SKM-1 (cell line): ENCODE data around the gene LRP1B.

Source experiments
- DNase-seq: peaks from one replicate; lab custom pipeline; 2025; ENCODE audit not compliant: unreplicated experiment; lab: John Stamatoyannopoulos, UW

Gene LRP1B

DNA sequence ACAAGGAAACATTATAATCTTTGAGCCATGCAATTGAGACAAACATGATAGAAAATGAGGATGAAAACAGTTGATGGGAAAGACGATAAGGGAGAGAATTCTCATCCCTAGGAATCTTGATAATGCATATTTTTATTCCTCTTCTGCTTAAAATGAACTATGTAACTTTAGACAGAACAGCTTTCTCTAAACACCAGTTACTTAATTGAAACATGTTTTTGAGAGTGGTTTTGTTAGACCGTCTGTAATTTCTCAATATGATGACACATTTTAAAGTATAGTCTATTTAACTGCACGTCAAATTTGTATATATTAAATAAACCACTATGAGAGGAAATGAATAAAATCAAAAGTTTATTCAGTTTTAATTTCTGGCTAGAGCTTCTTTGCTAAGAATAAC is 1896.7 kb downstream of the LRP1B start:
- DNase-seq = no peak

DNA sequence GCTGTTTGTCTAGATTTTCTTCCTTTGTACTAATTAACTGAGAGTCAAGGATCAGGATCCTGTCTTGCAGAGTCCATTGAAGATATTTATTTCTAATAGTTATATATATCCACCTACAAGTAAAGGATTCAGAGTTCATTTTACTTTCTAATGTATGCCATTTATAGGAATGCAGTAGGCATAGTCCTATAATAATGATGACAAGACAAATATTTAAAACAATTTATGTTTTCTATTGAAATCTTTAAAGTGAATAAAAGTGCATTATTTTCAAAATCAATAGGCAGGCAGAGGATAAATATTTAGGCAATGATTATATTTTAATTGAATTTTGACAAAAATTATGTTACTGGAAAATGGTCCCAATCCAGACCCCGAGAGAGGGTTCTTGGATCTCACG is 1919.9 kb downstream of the LRP1B start:
- no peak for DNase-seq

DNA sequence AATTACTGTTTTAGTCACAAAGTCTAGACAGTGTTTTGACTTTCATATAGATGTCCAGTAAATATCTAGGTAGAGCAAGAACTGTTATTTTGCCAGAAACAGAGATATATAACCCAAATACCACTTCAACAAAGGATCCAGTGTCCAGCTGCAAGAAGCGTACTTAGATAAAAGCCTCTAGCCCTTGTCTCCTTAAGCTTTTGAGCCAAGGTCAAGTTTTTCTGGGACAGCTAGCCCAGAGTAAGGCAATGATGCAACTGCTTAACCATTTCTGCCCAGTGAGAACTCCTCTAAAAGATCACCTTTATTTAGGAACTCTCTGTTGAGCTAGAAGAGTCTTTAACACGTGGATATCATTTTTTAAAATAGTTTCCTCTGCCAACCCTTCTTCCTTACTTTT is 1925.7 kb downstream of the LRP1B start:
- no peak for DNase-seq

DNA sequence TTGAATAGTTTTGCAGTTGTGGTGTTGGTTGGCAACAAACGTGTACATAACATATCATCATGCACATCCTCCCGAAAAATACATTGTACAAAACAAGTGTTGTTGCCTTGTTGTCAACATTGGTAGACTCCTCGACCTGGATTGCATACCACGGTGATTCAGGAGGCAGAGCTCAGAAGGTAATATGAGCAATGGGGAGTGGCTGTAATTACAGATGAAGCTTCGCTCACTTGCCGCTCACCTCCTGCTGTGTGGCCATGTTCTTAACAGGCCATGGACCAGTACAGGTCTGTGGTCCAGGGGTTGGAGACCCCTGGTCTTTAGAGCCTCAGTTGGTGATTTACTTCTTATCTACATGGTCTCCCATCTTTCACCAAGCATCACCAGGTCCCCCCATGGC is 1927.5 kb downstream of the LRP1B start:
- no peak for DNase-seq

DNA sequence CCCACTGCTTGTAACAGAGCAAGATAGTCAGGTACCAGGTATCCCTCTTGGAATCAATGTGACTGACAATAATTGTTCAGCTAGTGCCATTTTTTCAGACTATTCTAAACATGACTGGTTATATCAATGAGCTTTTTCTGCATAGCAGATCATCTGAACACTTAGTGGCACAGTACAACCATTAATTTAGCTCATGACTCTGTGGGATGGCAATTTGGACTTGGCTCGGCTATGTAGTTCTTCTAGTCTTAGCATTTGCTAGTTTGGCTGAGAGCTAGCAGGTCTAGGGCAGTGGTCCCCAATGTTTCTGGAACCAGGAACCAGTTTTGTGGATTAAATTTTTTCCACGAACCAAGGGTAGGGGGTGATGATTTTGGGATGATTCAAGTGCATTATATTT is 1929.2 kb downstream of the LRP1B start:
- no peak for DNase-seq

DNA sequence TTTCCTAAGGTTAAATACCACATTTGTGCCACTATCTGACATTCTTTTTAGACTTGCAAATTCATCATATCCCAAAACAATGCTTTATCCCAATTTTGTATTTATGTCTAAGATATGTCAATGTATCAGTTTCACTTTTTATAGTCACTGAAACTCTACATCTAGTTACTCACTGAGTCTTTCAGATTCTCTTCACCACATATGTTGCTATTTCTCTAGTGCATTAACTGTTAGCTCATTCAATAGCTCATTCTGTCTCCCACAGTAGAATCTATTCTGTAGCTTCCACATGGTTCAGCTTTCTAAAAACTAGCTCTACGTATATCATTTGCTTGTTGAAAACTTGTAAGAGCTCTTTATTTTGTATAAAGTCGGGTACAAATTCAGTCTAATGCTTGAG is 1930.1 kb downstream of the LRP1B start:
- no peak for DNase-seq

DNA sequence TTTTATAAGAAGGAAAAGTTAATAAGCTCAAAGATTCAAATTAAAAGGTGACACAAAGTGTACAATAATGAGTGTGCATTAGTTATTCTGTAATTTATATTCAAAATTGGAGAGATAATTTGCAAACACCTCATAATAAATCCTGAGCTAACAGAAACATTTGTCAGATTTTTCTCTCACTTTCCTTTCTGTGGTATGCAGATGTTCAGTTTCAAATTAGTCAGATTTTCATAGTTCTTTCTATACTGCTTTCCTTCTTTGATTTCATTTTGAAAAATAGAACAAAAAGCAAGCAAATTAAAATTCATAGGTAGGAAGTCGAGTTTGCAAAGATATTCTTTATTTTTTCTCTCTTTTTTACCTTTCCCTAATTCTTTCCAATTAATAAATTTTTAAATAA is 1930.5 kb downstream of the LRP1B start:
- DNase-seq = no peak

DNA sequence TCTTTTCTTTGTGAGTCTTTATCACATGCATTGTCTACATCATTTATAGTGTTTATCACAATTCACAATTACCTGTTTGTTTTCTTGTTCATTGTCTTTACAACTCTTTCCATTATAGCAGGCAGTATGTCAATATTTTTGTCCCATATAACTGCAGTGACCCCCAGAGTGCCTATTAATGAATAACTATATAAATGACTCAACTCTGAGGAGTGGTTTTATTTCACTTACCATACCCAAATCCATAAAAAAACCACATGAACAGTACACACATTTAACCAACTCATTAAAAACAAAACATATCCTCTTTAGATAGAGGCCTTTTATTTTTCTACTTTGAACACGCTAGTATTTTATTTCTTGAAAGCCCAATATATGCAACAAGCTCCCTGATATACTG is 1931.5 kb downstream of the LRP1B start:
- DNase-seq = no peak

DNA sequence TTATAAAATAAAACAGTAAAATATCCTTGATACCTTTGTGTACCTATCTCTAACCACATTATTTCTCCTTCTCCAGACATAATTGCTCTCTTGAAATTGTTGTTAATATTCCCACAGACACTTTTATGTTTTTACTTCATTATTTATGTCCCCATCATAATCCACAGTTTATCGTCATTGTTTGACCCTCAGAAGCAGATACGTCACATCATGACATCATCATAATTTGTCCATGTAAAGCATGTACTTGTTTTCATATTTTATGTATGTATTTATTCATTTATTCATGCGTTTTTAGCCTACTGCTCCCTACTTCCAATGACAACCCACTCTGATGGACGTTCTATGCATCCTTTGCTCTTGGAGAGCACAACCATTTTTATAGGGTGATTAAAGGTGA is 1943.7 kb downstream of the LRP1B start:
- no peak for DNase-seq

DNA sequence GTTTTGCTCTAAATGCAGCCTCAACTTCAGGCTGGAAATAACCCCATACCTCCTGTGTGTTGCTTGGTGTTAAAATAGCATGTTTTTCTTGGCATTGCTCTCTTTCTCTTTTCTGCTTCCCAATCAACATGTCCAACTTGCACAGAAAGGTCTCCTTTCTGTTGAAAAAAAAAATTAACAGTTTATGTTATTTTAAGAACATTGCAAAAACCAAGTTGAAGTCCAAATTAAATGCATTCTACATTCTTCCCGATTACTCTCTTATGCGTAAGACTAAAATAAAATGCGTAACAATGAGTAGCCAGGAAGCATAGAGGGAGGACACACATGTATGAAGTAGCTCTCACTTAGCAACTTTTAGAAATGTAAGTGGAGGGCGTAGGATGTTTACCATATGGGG is 1944.5 kb downstream of the LRP1B start:
- no peak for DNase-seq

DNA sequence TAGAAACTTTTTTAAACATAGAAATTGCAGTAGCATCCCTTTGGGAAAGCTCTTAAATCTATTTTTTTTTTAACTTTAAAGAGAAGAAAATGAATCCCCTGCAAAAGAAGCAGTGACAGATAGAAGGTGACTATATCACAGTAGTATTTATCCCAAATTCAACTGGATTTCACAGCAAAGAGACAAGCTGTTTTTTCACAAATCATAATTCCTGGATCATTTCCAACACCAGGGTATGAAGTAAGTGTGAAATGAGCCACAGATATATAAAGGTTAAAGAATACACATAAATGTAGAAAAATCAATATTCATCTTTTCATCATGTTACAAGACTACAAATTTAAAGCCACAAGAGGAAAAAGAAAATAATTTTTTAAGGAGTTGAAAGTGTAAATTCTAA is 1945.7 kb downstream of the LRP1B start:
- DNase-seq = no peak

DNA sequence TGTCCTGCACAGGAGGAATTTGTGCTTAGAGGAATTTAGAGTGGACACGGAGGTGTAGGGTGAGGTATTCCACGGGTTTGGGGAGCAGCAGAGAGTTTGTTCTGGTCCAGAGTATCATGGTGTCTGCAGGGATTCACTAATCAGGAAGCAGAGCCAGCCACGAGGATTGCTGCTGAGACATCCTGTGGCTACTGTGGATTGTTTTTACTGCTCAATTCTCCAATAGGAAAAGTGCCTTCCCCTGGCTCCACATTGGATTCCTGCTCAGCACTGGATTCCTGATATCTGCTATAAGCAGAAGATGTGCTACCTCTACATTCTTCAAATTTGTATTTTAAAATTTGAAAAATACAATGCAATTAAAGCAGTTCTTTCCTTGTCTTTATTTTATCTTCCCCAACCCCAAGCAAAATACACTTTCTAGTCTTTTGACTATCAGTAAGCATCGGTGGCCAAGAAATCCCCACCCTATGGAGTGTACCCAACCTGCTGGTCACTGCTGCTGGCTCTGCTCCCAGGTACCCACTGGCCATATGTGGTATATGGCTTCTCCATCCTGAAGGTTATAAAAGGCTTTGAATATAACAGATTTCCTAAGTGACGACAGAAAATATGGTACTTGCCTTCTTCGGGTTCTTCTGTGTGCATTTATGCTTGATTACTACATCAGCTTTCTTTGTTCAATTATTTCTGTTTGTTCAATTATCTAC is 1947.6 kb downstream of the LRP1B start:
- no peak for DNase-seq
